H1 (cell line): ENCODE measurements around the gene FAM184B.

Experiments used
- CHD2 ChIP-seq: IDR thresholded peaks from 2 replicates; pipeline ENCODE4 v1.6.1; 2012; ENCODE audit warnings: low read length, improper control_type of control experiment
- CTCF ChIP-seq, 3 experiments: IDR thresholded peaks; 1 replicate in 2 of 3; 2 replicates in 1 of 3; pipeline versions ENCODE4 v1.5.1 to v1.6.1; 2011; ENCODE audit warnings: low read length in 3 of 3, mild to moderate bottlenecking in 3 of 3, inconsistent platforms in 2 of 3, low read depth in 1 of 3, moderate library complexity in 1 of 3; ENCODE audit not compliant: insufficient read depth in 1 of 3; ENCODE audit errors: control extremely low read depth in 1 of 3
- EP300 ChIP-seq, 2 experiments: IDR thresholded peaks; 1 replicate in 1 of 2; 2 replicates in 1 of 2; pipeline ENCODE4 v1.6.1; 2011 to 2012; ENCODE audit warnings: low read depth in 2 of 2, low read length in 2 of 2, mild to moderate bottlenecking in 2 of 2, borderline replicate concordance in 1 of 2, inconsistent platforms in 1 of 2, moderate library complexity in 1 of 2
- EZH2 ChIP-seq: fragments of 200-600 bp; sonication (generic); IDR thresholded peaks from 2 replicates; pipeline ENCODE4 v1.7.1; 2012; ENCODE audit warnings: low read depth, mild to moderate bottlenecking, moderate library complexity, low read length, inconsistent platforms; ENCODE audit not compliant: severe bottlenecking
- JUND ChIP-seq: IDR thresholded peaks from 2 replicates; pipeline ENCODE4 v1.6.1; 2011; ENCODE audit warnings: mild to moderate bottlenecking, improper control_type of control experiment, low read length
- POLR2A ChIP-seq, 2 experiments: IDR thresholded peaks; 1 replicate in 1 of 2; 2 replicates in 1 of 2; pipeline ENCODE4 v1.6.1; 2011; ENCODE audit warnings: low read depth in 2 of 2, low read length in 2 of 2, mild to moderate bottlenecking in 2 of 2; ENCODE audit errors: control extremely low read depth in 1 of 2
- POLR2AphosphoS5 ChIP-seq: IDR thresholded peaks from 2 replicates; pipeline ENCODE4 v1.6.1; 2011; ENCODE audit warnings: low read depth, low read length
- RAD21 ChIP-seq, 2 experiments: IDR thresholded peaks in 1 of 2; conservative IDR thresholded peaks in 1 of 2; 2 replicates each; pipeline ENCODE4 v1.6.1; 2011; ENCODE audit warnings: low read depth in 2 of 2, low read length in 2 of 2, improper control_type of control experiment in 1 of 2, inconsistent platforms in 1 of 2, mild to moderate bottlenecking in 1 of 2, moderate library complexity in 1 of 2
- SP1 ChIP-seq: IDR thresholded peaks from 2 replicates; pipeline ENCODE4 v1.6.1; 2011; ENCODE audit warnings: low read depth, low read length

GRCh38 chr4:17665346-17665745, 116.1 kb downstream of the FAM184B start:
- TF ChIP-seq RAD21 (IDR thresholded peaks at IDR 0.05 in 1 of 2, conservative IDR thresholded peaks at IDR 0.05 in 1 of 2; ENCODE audit: low read depth in 2 of 2, low read length in 2 of 2) (no peak), CTCF (IDR thresholded peaks at IDR 0.05; ENCODE audit: control extremely low read depth in 1 of 3, insufficient read depth in 1 of 3, low read depth in 1 of 3, low read length in 3 of 3) (no peak), POLR2A (IDR thresholded peaks at IDR 0.05; ENCODE audit: control extremely low read depth in 1 of 2, low read depth in 2 of 2, low read length in 2 of 2) (no peak), EP300 (IDR thresholded peaks at IDR 0.05; ENCODE audit: borderline replicate concordance in 1 of 2, low read depth in 2 of 2, low read length in 2 of 2) (no peak), POLR2AphosphoS5 (no peak), SP1 (no peak), EZH2 (no peak), CHD2 (no peak), JUND (no peak)
